GM20000 (cell line): ENCODE measurements around the gene SYNE1.

Experiments used
- DNase-seq: peaks from one replicate; pipeline ENCODE4 v3.0.0; 2012; ENCODE audit warnings: low spot score
- TF ChIP-seq, protein P1 (sequence below): IDR thresholded peaks from 2 replicates; pipeline ENCODE4 v1.5.1; 2012; ENCODE audit warnings: mild to moderate bottlenecking, control low read depth; ENCODE audit errors: extremely low read depth, missing control alignments

SYNE1 gene

DNA sequence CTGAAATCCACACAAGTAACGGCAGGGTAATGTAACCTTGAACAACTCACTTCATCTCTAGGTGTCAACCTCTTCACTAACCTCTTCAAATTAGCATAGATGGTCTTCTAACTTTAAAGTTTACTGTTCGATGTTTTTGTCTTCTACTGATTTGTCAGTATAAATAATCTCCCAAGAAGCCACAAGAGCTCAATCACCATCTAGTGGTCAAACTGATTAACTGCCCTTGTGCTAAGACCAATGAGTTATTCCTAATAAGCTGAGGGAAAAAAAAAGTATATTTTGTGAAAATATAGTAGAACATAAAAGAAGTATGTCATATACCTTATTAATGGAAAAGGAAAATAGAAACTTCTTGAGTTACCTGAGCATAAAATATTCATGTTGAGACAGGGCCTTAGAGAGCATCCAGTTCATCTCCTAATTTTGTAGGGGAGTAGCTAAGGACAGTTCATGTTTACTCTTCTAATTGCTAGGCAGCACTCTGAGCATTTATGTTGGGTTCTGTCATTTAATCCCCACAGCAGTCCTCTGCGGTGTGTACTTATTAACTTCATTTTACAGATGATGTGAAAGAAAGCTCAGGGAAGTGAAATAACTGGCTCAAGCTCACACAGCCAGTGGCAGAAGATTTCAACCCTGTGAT is 512.6 kb downstream of the SYNE1 start:
- TF ChIP-seq, protein P1, sequence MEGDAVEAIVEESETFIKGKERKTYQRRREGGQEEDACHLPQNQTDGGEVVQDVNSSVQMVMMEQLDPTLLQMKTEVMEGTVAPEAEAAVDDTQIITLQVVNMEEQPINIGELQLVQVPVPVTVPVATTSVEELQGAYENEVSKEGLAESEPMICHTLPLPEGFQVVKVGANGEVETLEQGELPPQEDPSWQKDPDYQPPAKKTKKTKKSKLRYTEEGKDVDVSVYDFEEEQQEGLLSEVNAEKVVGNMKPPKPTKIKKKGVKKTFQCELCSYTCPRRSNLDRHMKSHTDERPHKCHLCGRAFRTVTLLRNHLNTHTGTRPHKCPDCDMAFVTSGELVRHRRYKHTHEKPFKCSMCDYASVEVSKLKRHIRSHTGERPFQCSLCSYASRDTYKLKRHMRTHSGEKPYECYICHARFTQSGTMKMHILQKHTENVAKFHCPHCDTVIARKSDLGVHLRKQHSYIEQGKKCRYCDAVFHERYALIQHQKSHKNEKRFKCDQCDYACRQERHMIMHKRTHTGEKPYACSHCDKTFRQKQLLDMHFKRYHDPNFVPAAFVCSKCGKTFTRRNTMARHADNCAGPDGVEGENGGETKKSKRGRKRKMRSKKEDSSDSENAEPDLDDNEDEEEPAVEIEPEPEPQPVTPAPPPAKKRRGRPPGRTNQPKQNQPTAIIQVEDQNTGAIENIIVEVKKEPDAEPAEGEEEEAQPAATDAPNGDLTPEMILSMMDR, result peak; percentile 64
- peak; percentile 53 for DNase-seq

DNA sequence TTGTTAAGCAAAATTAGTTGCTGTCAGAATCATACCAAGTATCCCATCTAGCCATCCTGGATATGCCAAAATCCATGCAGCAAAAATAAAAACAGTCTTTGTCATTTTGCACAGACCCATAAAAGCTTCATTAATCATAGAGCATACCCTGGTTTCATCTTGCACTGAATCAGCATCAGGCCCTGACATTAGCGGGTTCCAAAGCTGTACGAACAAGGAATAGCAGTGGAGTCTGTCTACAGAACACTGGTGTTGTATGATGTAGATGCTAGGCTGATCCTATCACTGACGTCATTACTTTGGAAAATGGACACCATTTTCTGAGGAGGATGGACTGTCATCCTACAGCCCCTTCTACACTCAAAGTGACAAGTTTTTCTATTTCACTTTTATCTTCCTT is 514.1 kb downstream of the SYNE1 start:
- DNase-seq, result no peak
- TF ChIP-seq, protein P1, result no peak

DNA sequence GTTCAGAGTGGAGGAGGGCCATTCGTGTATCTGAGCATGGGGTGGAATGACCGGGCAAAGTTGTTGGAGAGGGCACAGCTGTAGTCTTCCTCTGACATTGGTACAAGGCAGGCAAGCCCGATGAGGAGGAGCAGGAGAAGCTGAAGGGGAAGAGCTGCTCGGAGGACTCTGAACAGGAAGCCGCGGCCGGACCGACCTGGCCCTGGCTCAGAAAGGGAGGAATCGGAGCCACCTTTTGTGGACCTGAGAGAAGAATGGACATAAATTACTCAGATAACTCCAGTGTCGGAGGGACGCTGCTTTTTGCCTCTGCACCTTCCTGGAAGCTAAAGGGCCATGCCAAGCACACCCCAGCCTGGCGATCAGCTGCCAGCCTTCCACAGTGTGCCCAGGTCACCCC is 514.7 kb downstream of the SYNE1 start:
- TF ChIP-seq, protein P1, result no peak
- DNase-seq, result no peak

DNA sequence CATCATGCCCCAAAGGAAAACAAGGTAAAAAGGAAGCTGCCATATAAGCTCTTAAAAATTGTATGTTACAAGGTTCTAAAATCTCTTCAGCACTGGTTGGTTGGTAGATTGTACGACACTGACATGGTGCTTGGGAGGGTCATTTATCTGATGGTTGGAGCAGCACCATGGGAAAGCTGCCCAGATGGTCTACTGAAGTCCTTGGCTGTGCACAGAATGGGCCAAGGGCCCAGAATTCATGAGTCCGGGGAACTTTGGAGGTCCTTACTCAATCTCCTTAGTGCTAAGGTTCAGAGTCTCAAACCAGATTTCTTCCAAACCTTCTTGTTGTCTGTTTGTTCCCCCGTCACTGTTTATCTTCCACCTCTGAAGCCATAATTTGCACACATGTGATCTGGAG is 515.3 kb downstream of the SYNE1 start:
- TF ChIP-seq, protein P1, result no peak
- no peak for DNase-seq

DNA sequence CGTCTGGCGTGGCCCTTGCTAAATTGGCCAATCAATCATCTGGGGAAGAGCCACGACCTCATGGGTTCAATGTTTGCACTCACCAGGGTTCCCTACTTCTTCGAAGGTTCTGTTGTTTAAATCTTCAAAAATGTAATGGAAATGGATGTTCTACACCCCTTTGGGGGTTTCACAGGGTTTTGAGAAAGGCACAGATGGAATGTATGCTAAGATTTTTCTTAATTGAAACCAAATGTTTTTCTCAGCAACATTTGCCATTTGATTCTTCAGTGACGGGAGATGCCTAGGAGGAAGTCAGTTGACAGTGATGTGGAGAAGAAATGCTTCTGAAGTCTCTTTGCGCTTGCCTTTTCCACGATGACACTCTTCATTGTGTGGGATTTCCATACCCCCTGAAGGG is 517.3 kb downstream of the SYNE1 start:
- TF ChIP-seq, protein P1, result no peak

DNA sequence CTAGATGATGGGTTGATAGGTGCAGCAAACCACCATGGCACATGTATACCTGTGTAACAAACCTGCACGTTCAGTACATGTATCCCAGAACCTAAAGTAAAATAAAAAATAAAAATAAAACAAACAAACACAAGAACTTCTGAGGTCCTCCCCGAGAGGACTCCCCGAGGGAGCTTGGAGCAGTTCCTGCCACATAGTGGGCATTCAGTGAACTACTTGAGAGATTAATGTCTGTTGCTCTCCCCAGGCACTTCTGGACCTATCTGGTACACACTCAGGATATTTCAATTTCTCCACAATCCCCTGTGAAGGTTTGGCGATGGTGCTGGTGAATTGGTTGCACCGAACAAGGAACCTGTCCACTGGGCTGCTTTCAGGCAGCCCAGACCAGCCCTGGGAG is 518.5 kb downstream of the SYNE1 start:
- DNase-seq, result no peak

More for the DNA sequence above, 517.3 kb downstream of the SYNE1 start:
- no peak for DNase-seq

DNA sequence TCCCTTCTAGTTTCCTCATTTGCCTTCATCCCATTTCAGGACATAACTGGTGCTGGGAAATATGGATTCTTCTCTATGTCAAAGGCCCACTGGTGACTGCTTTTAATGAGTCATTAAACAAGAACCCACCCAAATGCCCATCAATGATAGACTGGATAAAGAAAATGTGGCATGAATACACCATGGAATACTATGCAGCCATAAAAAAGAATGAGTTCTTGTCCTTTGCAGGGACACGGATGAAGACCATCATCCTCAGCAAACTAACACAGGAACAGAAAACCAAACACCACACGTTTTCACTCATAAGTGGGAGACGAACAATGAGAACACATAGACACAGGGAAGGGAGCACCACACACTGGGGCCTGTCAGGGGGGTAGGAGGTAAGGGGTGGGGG is 518.9 kb downstream of the SYNE1 start:
- TF ChIP-seq, protein P1, result no peak
- no peak for DNase-seq

More for the DNA sequence above, 518.5 kb downstream of the SYNE1 start:
- TF ChIP-seq, protein P1, result no peak
